EH (cell line): ENCODE measurements around the gene STXBP5.

Source experiments
- DNase-seq: peaks from one replicate; pipeline ENCODE4 v3.0.0-alpha.2; 2015; ENCODE audit warnings: low read depth

STXBP5 gene

DNA sequence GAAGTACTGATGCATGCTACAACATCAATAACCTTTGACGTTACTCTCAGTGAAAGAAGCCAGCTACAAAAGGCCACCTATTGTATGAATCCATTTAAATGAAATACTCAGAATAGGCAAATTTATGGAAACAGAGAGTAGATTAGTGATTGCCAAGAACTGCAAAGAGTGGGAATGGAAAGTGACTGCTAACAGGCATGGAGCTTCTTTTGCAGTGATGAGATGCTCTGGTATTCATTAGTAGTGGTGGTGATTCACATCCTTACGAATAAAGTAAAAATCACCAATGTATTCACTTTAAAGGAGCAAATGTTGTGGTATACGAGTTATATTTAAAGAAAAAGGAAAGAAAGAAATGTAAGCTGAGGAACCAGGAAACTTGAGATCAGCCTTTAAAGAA is 177.5 kb downstream of the STXBP5 start:
- DNase-seq, result peak; percentile 81

DNA sequence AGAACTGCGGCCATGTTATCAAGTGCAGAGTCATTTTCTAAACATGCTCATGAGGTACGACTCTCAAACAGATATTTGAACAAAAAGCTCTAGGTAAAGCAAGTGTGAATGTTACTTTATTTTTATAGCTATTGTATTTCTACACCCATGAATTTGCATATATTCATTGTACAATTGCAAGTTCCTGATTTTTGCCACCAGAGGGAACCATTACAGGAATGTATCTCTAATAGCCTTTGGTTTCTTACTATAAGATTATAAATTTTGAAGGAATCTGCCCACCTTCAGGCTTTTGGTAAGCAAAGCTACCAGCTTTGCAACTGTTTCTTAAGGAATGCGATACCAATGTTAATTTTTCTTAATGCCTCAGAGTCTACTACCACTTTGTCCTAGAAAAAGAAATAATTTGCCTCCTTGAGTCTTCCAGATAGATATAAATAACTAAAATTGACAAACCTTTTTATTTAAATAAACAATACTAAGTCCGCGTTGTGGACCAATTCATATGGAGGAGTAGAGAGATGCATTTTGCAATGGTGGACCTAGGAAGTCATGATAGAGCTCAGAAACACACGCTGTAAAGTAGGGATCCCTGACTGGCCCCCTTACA is 178.8 kb downstream of the STXBP5 start:
- peak; percentile 66 for DNase-seq

DNA sequence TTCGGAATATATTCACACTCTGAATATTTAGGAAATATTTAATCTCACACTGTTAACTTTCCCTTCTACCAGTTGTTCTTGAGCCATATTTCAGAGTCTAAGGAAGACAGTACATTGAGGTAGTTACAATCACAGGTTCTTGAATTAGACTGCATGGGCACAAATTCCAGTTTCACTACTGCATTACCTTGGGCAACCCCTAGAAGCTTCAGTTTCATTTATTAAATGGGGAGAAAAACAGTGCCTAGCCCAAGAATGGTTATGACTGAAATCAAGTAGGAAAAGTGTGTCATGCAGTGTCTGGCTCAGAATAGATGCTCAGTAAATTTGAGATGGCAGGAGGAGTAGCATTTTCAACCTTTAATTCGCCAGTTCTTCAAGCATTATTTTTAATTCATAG is 179.8 kb downstream of the STXBP5 start:
- no peak for DNase-seq

DNA sequence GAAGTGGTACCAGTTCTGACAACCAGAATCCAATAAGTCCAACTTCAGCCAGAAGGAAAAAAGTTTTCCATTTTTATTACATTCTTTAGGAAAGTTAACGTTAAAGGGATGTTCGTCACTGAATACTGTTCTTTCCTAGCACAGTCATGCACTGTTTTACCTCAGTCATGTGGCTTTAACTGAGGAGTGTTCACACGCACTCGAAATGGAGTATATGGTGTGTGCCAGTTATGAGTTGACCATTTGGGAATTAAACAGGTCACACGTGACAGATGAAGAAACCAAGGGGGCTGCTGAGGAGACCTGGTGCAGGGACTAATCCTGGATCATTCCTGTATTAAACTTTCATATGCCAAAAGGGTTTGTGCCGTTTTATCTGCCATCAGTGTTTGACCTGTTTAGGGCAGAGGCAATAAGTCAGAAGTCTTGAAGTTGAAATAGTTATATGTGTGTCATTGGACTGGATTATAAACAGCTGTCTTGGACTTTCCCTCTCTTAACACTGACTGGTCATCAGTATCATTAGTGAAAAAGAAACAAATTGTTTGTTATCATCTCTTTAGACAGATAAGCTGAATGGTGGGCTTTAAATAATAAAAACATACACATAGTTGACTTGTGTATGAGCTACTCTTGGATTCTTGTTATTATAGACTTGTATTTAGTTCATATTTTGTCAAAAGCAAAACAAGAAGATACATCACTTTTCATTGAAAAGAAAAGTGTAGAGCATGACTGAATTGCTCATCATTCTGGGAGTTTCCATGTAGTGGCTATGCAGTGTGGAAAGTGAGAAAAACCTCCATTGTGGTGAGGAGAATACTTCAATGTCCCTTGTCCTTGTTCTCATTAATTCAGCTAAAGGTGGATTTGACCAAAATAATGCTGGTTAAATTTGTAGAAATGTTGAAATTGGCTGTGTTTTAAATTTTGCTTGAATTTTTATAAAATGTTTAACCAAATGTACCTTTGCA is 180.8 kb downstream of the STXBP5 start:
- DNase-seq, result no peak

DNA sequence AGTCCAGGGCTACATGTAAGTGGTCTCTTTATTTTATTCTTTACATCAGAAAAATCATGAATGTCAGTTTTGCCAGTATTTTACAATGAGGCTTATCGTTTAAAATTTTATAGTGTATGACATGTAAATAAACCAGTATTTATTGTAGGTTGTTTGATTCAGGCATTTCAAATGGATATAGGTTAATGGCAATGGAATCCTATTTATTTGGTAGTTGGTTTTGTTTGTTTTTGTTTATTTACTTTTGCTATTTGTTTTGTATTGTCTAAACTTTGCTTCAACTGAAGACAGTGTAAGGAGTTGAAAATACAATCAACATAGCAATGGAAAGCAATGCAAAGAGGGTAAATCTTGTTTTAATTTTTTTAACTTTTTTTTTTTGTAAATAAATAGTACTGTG is 185.2 kb downstream of the STXBP5 start:
- DNase-seq, result no peak

DNA sequence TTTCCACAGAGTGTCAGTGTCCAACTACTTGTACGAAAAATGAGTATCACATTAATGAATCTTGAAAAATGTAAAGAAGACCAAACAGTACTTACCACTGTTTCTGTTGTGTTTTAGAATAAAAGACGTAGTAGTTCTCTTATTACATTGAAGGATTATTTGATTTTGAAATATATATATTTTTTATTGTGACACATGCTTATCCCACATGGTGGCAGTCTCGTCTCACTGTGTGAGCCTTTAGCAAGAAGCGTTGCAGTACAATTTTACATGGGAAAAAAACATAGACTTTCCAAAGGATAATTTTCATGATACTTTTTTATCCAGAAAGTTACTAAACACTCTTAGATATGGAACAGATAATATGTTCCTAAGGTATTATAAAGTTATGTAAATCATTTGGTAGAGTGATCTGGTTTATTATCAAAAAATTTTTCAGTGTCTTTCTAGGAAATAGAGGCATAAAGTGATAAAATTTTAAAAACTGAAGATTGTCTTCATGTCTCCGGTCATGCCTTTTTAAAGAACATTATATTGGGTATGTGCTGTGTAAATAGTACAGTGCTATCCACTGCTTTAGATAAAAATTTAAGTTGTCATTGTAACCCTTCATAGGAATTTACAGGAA is 186.8 kb downstream of the STXBP5 start:
- peak; percentile 47 for DNase-seq

DNA sequence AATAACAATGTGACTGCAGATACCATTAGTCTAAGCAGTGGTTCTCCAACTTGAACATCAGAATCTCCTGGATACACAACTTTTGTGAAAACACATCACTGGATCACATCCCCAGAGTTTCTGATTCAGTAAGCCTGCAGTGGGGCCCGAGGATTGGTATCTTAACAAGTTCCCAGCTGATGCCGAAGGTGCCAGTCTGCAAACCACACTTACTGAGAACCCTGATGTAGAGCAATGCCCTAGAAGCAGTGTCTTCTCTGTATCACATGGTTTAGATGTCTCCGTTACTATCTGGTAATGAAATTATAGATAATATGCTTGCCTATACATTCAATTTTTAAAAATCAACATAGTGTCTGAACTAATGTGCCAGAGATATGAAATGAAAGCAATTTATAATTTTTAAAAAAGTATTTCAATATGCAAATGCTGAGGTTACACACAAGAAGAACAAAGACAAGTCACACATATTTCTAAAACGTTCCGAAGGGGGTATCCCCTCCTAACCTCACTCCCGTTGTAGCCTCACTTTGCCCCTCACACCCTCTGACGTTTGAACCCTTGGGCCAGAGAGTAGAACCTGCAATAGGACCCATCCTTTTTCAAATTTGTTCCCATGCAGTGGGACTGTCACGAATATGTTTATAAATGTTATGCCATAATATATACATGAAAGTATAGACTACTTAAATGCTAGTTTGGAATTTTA is 188.9 kb downstream of the STXBP5 start:
- no peak for DNase-seq

DNA sequence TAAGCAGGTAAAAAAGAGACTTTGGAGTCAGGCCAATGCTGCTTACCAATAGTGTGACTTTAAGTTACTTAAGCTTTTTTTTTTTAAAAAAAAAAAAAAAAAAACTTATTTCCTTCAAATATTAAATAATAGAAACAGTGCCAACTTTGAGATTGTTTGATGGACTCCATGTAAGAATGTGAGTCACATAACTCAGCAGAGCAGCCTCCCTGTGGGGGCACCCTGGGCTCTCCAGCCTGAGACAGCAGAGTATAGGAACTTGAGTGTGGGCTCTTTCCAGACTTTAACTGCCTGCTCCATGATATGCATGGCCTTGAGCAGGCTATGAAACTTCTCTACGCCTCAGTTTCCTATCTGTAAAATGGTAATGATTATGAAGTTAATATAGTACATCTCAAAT is 190.9 kb downstream of the STXBP5 start:
- peak; percentile 46 for DNase-seq

DNA sequence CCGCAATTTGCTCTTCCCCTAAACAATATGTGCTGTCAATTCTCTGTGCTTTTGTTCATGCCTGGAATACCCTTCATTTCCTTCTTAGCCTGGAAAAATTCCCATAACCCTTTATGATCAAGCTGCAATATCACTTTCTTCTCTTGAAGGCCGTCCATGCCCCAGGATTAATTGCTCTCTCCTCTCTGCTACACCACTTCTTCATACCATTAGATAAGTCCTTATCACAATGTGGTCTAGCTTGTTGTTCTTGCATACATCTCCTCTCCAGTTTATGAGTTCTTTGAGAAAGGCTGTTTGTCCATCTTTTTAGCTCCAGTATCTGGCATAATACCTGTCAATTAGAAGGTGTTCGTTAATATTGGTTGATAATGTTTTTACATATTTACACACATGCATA is 193.1 kb downstream of the STXBP5 start:
- no peak for DNase-seq

DNA sequence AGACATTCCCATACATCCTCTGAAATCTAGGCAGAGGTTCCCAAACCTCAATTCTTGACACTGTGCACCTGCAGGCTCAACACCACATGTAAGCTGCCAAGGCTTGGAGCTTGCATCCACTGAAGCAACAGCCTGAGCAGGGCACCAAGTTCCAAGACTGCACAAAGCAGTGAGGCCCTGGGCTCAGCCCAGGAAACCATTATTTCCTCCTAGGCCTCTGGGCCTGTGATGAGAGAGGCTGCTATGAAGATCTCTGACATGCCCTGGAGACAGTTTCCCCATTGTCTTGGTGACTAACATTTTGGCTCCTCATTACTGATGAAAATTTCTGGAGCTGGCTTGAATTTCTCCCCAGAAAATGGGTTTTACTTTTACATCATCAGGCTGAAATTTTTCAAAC is 196.8 kb downstream of the STXBP5 start:
- DNase-seq, result no peak

DNA sequence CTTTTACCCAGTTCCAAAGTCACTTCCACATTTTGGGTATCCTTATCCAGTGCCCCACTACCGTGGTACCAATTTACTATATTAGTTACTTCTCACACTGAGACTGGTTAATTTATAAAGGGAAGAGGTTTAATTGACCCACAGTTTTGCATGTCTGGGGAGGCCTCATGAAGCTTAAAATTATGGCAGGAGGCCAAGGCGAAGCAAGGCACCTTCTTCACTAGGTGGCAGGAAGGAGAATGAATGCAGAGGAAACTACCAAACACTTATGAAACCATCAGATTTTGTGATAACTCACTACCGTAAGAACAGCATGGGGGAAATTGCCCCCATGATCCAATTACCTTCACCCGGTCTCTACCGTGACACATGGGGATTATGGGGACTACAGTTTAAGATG is 197.6 kb downstream of the STXBP5 start:
- DNase-seq, result no peak

DNA sequence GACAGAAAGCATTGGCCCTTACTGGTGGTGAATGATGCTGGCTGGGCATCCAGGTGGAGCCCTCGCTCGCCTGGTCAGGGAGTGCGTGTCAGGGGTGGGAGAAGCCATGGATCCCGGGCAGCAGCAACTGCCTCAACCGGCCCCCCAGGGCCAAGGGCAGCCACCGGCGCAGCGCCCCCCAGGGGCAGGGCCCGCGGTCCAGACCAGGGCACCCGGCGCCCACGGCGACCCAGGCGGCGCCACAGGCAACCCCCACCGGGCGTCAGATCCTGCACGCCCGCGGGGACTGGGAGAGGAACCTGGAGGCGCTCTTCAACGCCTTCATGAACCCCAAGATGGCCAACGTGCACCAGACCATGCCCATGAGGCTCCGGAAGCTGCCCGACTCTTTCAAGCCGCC is 202.6 kb downstream of the STXBP5 start:
- no peak for DNase-seq

DNA sequence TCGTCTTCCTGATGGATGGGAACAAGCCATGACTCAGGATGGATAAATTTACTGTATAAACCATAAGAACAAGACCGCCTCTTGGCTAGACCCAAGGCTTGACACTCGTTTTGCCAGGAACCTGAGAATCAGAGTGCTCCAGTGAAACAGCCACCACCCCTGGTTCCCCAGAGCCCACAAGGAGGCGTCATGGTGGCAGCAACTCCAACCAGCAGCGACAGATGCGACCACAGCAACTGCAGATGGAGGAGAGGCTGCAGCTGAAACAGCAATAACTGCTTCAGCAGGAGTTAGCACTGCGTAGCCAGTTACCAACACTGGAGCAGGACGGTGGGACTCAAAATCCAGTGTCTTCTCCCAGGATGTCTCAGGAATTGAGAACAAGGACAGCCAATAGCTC is 203.4 kb downstream of the STXBP5 start:
- no peak for DNase-seq

DNA sequence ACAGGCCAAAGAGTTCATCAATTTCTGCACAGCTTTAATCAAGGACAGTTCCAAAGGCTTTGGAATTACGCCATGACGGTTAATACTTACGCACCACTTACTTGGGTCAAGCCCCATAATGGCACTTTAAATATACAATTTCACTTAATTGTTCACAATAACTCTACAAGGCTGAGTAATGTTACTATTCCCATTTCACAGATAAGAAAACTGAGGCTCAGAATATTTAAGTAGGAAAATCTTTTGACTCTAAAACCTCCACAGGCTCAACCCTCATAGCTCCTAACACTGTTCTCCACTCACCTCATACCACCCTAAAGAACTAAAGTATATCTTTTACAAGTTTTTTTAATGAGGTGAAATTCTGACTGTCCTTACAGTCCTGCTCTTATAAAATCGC is 212.4 kb downstream of the STXBP5 start:
- DNase-seq, result no peak

DNA sequence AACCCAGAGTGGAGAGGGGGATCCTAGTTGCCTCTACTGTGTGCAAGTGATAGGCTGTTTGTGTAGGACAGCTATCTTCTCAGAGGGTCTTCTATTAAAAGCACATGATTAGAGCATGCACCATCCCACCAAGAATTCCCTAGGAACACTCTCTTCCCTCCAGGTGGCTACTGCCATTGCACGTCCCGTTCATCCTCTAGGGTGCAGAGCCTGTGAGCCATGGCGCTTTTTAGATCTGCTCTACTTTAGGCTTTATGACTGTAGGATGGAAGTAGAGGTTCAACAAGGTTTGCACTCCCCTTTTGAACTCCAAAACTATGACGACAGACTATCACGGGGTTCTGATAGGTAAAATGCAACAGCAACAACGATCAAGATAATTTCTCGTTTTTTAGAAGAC is 213.7 kb downstream of the STXBP5 start:
- DNase-seq, result no peak

DNA sequence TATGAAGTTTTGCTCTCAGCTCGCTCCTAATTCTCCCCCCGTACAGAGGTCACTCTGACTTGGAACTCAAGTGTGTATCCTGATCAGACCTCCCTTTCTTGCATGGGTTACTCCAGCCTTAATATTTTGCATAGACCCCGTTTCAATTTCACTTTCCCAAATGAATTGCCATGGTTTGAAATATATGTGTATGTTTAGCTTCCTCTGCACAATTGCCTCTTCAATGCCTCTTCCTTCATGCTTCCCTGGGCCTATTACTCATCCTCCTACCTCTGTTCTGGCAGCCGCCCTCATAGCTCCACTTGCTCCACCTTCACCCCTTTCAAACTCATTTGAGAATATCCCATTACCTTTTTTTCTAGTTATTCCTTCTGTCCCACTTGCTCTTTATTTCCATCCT is 214.3 kb downstream of the STXBP5 start:
- no peak for DNase-seq

DNA sequence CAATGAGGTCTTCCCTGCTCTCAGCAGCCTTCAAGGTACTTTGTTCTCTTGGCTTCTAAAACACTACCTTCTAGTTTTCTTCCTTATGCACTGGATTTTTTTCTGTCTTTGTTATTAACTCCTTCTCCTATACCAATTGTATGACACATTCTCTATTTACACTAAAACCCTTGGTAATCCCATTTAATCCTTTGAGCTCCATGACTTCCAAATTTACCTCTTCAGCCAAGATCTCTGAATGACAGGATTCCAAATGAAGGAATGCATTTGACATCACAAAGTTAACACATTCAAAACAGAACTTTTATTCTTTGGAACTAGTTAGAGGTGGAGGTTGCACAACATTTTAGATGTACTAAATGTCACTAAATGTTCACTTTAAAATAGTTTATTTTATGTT is 217.7 kb downstream of the STXBP5 start:
- DNase-seq, result no peak

DNA sequence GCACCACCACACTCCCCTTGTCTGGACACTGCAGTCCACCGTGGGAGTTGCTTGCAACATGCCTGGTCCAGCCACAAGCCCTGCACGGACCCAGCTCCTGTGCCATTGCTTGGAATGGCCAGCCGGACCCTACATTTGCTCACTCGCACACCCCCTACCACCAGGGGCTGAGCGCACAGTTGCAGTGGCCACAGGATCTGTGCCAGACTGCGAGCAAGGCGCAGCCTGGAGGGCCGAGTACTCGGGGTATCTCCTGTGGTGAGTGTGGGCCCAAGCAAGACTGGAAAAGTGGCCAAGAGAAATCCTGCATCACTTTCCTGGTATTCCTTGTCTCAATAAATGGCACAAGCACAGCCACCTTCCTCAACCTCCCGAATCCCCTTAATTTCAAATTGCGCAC is 218.9 kb downstream of the STXBP5 start:
- DNase-seq, result no peak

DNA sequence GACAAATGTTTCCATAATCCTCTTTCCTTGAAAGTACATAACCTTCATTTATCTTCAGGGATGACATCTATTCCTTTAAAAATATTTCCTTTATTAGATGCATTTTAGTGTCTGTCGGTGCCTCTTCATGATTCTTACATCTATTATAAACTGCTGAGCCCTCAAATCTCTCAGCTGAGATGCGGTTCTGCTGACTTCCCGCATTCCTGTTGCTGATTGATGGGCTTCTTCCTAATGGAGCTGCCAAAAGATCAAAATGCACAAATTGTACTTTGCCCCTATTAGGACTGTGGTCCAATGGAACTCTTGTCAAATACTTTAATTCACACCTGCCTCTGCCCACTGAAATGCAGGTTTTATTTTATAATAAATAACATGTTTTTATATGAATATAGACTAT is 225.6 kb downstream of the STXBP5 start:
- DNase-seq, result no peak

DNA sequence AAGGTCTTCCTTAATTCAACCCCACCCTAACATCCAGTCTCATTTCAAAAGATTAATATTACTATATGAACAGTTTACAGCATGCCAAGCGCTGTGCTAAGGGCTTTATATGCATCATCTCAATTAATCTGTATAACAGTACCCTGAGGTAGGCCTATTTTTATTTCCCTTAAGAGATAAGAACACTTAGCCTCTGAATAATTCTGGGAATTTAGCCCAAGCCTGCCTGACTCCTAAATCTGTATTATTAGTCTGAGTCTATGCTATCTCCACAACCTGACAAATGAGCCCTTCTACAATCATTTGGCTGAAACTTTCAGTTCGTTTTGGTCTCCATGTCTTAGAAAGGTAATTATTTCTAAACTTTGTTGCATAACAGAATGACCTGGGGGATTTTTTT is 226.6 kb downstream of the STXBP5 start:
- no peak for DNase-seq

DNA sequence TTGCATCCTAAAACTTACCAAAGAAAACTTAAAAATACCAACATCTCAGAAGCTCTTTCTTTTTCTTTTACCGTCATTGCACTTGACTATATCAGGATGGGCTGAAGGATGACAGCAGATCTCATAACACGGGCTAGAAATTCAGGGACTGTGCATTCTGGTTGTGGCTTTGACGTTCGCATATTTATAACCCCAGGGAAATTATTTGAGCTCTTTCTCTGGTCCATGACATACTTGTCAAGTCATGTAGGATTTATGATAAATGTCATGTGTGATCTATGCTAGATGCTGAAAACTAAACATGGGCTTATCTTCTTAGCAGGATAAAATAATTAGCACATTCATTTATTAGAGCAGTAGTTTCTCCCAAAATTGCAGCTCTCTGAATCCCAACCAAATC is 229.9 kb downstream of the STXBP5 start:
- no peak for DNase-seq

DNA sequence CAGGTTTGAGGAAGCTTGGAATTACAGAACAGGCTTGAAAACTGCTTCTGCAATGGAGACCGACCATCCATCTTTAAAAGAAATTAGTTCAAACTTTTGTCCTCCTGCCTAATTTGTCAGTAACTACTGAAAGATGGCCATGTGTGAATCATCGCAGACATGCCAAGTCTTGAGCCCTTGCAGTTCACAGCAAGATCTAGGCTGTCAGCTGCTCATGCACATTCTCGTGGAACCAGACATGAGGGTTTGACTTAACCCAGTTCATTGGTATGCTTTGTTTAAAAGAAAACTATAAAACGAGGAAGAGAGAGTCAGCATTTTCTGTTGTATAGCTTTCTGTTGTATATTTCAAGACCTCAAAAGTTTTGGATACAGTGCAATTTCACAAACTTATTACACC is 230.3 kb downstream of the STXBP5 start:
- peak; percentile 25 for DNase-seq

DNA sequence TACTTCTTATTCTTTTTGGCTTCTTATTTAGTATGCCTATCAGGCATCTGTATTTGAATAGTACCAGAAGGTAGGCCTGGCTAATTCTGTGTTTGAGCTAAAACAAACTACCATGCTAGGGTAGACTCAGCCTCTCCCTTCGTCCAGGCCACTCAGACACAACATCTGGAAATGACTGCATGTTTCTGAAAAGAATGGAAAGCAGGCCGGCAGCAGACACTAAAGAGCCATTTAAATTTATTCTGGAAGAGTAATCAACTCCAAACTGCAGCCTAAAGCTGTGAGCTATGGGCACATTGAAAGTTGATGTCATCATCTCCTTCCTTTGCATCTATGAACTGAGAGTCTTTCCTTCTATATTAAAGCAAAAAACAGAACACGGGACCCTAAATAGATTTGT is 233.4 kb downstream of the STXBP5 start:
- no peak for DNase-seq
